ENCODE measurements around the gene SLC39A1. TPM values are rescaled to one million over a fixed set of nuclear protein-coding genes. Genes with fewer than 3 reads are reported as not detected.

SLC39A1 gene
- total and polyA plus RNA-seq, 9 of the 15 experiments (the other 6 are each of a cell fraction or from before 2014, with no cell fraction given), result 9.9 to 81.1 (median 62.7) TPM

GRCh38 chr1:153967107-153967999 is 4.0 kb upstream of the SLC39A1 start, which contains the start of gene CREB3L4 (continued):
- no peak for TF ChIP-seq DNMT1 (IDR thresholded peaks at IDR 0.05)
- TF ChIP-seq HNRNPUL1 (IDR thresholded peaks at IDR 0.05; ENCODE audit: low read length), result no peak
- peak; percentile 28 for TF ChIP-seq E2F8 (IDR thresholded peaks at IDR 0.05; ENCODE audit: low read depth, partially characterized antibody)
- TF ChIP-seq PBX2 (CRISPR knock-in tag; IDR thresholded peaks at IDR 0.05; ENCODE audit: low read depth), result peak; percentile 97
- TF ChIP-seq PBX2 (tag; conservative IDR thresholded peaks at IDR 0.05; ENCODE audit: low read depth), result peak; percentile 99
- TF ChIP-seq ZBTB5 (IDR thresholded peaks at IDR 0.05), result no peak
- no peak for TF ChIP-seq ZSCAN29 (IDR thresholded peaks at IDR 0.05)
- no peak for TF ChIP-seq CHCHD3 (CRISPR knock-in tag; IDR thresholded peaks at IDR 0.05)
- peak; percentile 66 for TF ChIP-seq ZFX (CRISPR knock-in tag; IDR thresholded peaks at IDR 0.05)
- TF ChIP-seq MAZ (CRISPR knock-in tag; conservative IDR thresholded peaks at IDR 0.05 in 1 of 2, IDR thresholded peaks at IDR 0.05 in 1 of 2), result peak; percentile 71 to 83
- TF ChIP-seq E2F5 (CRISPR knock-in tag; IDR thresholded peaks at IDR 0.05), result no peak
- no peak for TF ChIP-seq ZNF785 (CRISPR knock-in tag; IDR thresholded peaks at IDR 0.05)
- peak; percentile 93 for TF ChIP-seq TOE1 (IDR thresholded peaks at IDR 0.05; ENCODE audit: borderline replicate concordance)
- peak; percentile 74; the same call in 1 of the 2 replicates for TF ChIP-seq TOE1 (CRISPR knock-in tag; IDR thresholded peaks at IDR 0.05; ENCODE audit: borderline replicate concordance, low read depth)
- peak; percentile 85 for TF ChIP-seq SAP30 (IDR thresholded peaks at IDR 0.05; ENCODE audit: borderline replicate concordance, insufficient read depth, low read depth, low read length, poor library complexity, severe bottlenecking)
- TF ChIP-seq KLF1 (tag; IDR thresholded peaks at IDR 0.05), result no peak
- TF ChIP-seq ZNF695 (CRISPR knock-in tag; IDR thresholded peaks at IDR 0.05), result no peak
- TF ChIP-seq ELF1 (tag; IDR thresholded peaks at IDR 0.05), result peak; percentile 84
- peak; percentile 88 for TF ChIP-seq KDM5B (IDR thresholded peaks at IDR 0.05; ENCODE audit: insufficient replicate concordance, low read depth, low read length)
